B cell (primary cell): ENCODE measurements around the gene ZNF600.
"Not testable (repeated sequence)": the region's sequence is repeated elsewhere in the genome, so short reads cannot be mapped to it uniquely, and the experiment has no call there.

Experiments used
- CTCF ChIP-seq: fragments of 200-600 bp; IDR thresholded peaks from one replicate; pipeline ENCODE4 v1.8.0; 2022; ENCODE audit warnings: antibody characterized with exemption, mild to moderate bottlenecking
- EZH2 ChIP-seq: IDR thresholded peaks from 2 replicates; pipeline ENCODE4 v1.6.1; 2012; ENCODE audit warnings: borderline replicate concordance, low read depth, mild to moderate bottlenecking, moderate library complexity, low read length; ENCODE audit not compliant: insufficient read depth, poor library complexity, severe bottlenecking

- not testable (repeated sequence) for TF ChIP-seq EZH2, CTCF
Observed at GRCh38 chr19:52715330-52715729, 71.3 kb downstream of the ZNF600 start.
